ENCODE measurements around the gene IPO5.
A peak's percentile ranks its signal among the peaks of the same experiment; 100 is the strongest.
"Not testable (repeated sequence)": the region's sequence is repeated elsewhere in the genome, so short reads cannot be mapped to it uniquely, and the experiment has no call there.

The IPO5 gene

GRCh38 chr13:98019186-98019585 is 65.7 kb downstream of the IPO5 start:
- DNase-seq = no peak

GRCh38 chr13:98020271-98020670 is 66.8 kb downstream of the IPO5 start:
- DNase-seq = no peak

- DNase-seq = no peak
Observed at GRCh38 chr13:98022210-98022609, 68.7 kb downstream of the IPO5 start.

- DNase-seq = no peak
Observed at GRCh38 chr13:98025480-98026025, 72.1 kb downstream of the IPO5 start.

- DNase-seq = no peak
Observed at GRCh38 chr13:98026457-98026857, 73.0 kb downstream of the IPO5 start.

GRCh38 chr13:98032168-98032567 is 78.7 kb downstream of the IPO5 start:
- no peak for DNase-seq

GRCh38 chr13:98033277-98034247 is 80.1 kb downstream of the IPO5 start:
- no peak for DNase-seq

GRCh38 chr13:98035373-98035772 is 81.9 kb downstream of the IPO5 start:
- no peak for DNase-seq

- not testable (repeated sequence) for DNase-seq
Observed at GRCh38 chr13:98036564-98037302, 83.3 kb downstream of the IPO5 start.

- no peak for DNase-seq
Observed at GRCh38 chr13:98039261-98039660, 85.8 kb downstream of the IPO5 start.

GRCh38 chr13:98039964-98040363 is 86.5 kb downstream of the IPO5 start:
- DNase-seq = no peak

GRCh38 chr13:98041081-98041820 is 87.8 kb downstream of the IPO5 start:
- DNase-seq = no peak

- no peak for DNase-seq
Observed at GRCh38 chr13:98044301-98044700, 90.8 kb downstream of the IPO5 start.

- DNase-seq = not testable (repeated sequence)
Observed at GRCh38 chr13:98047785-98048184, 94.3 kb downstream of the IPO5 start.

- DNase-seq = no peak
Observed at GRCh38 chr13:98048265-98048664, 94.8 kb downstream of the IPO5 start.

GRCh38 chr13:98050041-98050466 is 96.6 kb downstream of the IPO5 start:
- DNase-seq = peak; percentile 87

- DNase-seq = no peak
Observed at GRCh38 chr13:98052412-98052811, 98.9 kb downstream of the IPO5 start.

GRCh38 chr13:98054301-98054700 is 100.8 kb downstream of the IPO5 start:
- no peak for DNase-seq

GRCh38 chr13:98055623-98056022 is 102.1 kb downstream of the IPO5 start:
- no peak for DNase-seq

GRCh38 chr13:98056839-98057410 is 103.5 kb downstream of the IPO5 start:
- no peak for DNase-seq

- no peak for DNase-seq
Observed at GRCh38 chr13:98059276-98059675, 105.8 kb downstream of the IPO5 start.

GRCh38 chr13:98060282-98060681 is 106.8 kb downstream of the IPO5 start:
- DNase-seq = no peak

GRCh38 chr13:98065468-98065867 is 112.0 kb downstream of the IPO5 start:
- DNase-seq = no peak
